Loucy (cell line): ENCODE measurements around the gene BTG4.

Source experiments
- H2AFZ ChIP-seq: fragments of 200-600 bp; sonication (generic); 2 replicates; pipeline ENCODE4 v1.6.0; 2016; ENCODE audit warnings: antibody characterized with exemption, mild to moderate bottlenecking, low read length, moderate library complexity
- H3F3A ChIP-seq: fragments of 200-600 bp; 2 replicates; pipeline ENCODE4 v1.6.0; 2016; ENCODE audit warnings: antibody characterized with exemption, low read depth, mild to moderate bottlenecking
- H3K27me3 ChIP-seq: fragments of 200-600 bp; sonication (generic); 2 replicates; pipeline ENCODE4 v1.6.1; 2014; ENCODE audit warnings: low read length, mild to moderate bottlenecking; ENCODE audit not compliant: insufficient read depth, poor library complexity, severe bottlenecking
- H3K36me3 ChIP-seq: fragments of 200-600 bp; sonication (generic); 2 replicates; pipeline ENCODE4 v1.6.1; 2016; ENCODE audit warnings: low read length; ENCODE audit not compliant: insufficient read depth
- H3K4me1 ChIP-seq: fragments of 200-600 bp; sonication (generic); 2 replicates; pipeline ENCODE4 v1.5.1; 2014; ENCODE audit warnings: low read length, mild to moderate bottlenecking; ENCODE audit not compliant: insufficient read depth, poor library complexity, severe bottlenecking
- H3K4me2 ChIP-seq: fragments of 200-600 bp; sonication (generic); 2 replicates; pipeline ENCODE4 v1.6.0; 2014; ENCODE audit warnings: antibody characterized with exemption, low read length, low read depth, mild to moderate bottlenecking; ENCODE audit not compliant: poor library complexity, severe bottlenecking
- H3K4me3 ChIP-seq: fragments of 200-600 bp; sonication (generic); 2 replicates; pipeline ENCODE4 v1.5.1; 2014; ENCODE audit warnings: low read length, mild to moderate bottlenecking, mixed read lengths; ENCODE audit not compliant: poor library complexity, severe bottlenecking
- H3K79me2 ChIP-seq: fragments of 200-600 bp; sonication (generic); 2 replicates; pipeline ENCODE4 v1.6.1; 2014; ENCODE audit warnings: low read length; ENCODE audit not compliant: insufficient read depth
- H3K9ac ChIP-seq: fragments of 200-600 bp; sonication (generic); 2 replicates; pipeline ENCODE4 v1.6.0; 2014; ENCODE audit warnings: mild to moderate bottlenecking, low read depth, low read length, moderate library complexity; ENCODE audit not compliant: poor library complexity, severe bottlenecking
- H3K9me2 ChIP-seq: fragments of 200-600 bp; sonication (generic); replicated peaks from 2 replicates; pipeline ENCODE4 v1.6.1; 2016; ENCODE audit warnings: low read depth, low read length, mixed read lengths
- H3K9me3 ChIP-seq: fragments of 200-600 bp; sonication (generic); 2 replicates; pipeline ENCODE4 v1.6.1; 2014; ENCODE audit warnings: mild to moderate bottlenecking, antibody characterized with exemption, low read length, low read depth; ENCODE audit not compliant: insufficient read depth
- H4K20me1 ChIP-seq: fragments of 200-600 bp; sonication (generic); 2 replicates; pipeline ENCODE4 v1.6.0; 2014; ENCODE audit warnings: antibody characterized with exemption, low read length, mild to moderate bottlenecking; ENCODE audit not compliant: insufficient read depth, poor library complexity, severe bottlenecking
- EZH2phosphoT487 ChIP-seq: fragments of 200-600 bp; IDR thresholded peaks from 2 replicates; pipeline ENCODE4 v1.6.1; 2018; ENCODE audit warnings: antibody characterized with exemption, mild to moderate bottlenecking, moderate library complexity, borderline replicate concordance
- TF ChIP-seq, protein P1 (sequence below): fragments of 200-600 bp; sonication (generic); conservative IDR thresholded peaks from 2 replicates; pipeline ENCODE4 v1.5.1; 2014; ENCODE audit warnings: mild to moderate bottlenecking, antibody characterized with exemption, low read length

BTG4 gene

DNA sequence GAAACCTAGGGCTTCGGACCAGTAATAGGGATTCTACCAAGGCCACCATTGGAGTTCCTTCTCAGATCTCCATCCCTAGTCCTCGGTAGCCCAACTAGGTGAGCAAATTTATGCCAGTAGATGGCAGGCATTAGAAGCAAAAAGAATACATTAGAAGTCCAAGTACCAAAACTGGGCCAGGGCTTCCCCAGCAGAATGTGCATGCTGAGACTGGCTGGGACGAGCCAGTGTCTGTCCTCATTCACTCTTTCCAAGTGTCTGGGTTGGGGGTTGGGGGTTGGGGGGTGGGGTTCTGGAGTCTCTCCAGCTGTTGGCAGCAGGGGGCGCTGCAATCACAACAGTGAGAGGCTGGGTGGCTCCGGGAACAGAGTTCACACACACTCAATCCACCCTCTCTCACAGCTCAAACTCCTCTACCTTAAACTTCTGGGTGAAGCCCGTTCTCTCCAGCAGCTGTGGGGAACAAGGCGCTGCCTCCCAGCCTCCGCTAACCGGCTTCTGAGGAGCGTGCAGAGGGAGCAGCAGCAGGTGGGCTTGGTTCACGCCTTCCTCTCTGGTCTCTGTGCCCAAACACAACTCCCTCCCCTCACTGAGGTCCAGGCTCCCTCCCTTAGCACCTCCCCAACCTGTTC is 57.5 kb downstream of the BTG4 start:
- Histone ChIP-seq H3K9ac (peak overlapping the region; percentile 9), H3K36me3 (no peaks in the 10 kb centered on the region), H3K27me3 (no peaks in the 10 kb centered on the region), H3K9me2 (no peaks in the 10 kb centered on the region), H3K9me3 (no peaks in the 10 kb centered on the region), H3K79me2 (no peaks in the 10 kb centered on the region), H3K4me1 (peaks cover 5% of the 10 kb centered on the region), H3K4me2 (no peak overlapping the region), H3F3A (no peaks in the 10 kb centered on the region), H4K20me1 (no peaks in the 10 kb centered on the region), H3K4me3 (no peak overlapping the region), H2AFZ (peak overlapping the region; percentile 71)
- TF ChIP-seq, protein P1, sequence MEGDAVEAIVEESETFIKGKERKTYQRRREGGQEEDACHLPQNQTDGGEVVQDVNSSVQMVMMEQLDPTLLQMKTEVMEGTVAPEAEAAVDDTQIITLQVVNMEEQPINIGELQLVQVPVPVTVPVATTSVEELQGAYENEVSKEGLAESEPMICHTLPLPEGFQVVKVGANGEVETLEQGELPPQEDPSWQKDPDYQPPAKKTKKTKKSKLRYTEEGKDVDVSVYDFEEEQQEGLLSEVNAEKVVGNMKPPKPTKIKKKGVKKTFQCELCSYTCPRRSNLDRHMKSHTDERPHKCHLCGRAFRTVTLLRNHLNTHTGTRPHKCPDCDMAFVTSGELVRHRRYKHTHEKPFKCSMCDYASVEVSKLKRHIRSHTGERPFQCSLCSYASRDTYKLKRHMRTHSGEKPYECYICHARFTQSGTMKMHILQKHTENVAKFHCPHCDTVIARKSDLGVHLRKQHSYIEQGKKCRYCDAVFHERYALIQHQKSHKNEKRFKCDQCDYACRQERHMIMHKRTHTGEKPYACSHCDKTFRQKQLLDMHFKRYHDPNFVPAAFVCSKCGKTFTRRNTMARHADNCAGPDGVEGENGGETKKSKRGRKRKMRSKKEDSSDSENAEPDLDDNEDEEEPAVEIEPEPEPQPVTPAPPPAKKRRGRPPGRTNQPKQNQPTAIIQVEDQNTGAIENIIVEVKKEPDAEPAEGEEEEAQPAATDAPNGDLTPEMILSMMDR, result peak; percentile 47
- TF ChIP-seq EZH2phosphoT487, result no peak

DNA sequence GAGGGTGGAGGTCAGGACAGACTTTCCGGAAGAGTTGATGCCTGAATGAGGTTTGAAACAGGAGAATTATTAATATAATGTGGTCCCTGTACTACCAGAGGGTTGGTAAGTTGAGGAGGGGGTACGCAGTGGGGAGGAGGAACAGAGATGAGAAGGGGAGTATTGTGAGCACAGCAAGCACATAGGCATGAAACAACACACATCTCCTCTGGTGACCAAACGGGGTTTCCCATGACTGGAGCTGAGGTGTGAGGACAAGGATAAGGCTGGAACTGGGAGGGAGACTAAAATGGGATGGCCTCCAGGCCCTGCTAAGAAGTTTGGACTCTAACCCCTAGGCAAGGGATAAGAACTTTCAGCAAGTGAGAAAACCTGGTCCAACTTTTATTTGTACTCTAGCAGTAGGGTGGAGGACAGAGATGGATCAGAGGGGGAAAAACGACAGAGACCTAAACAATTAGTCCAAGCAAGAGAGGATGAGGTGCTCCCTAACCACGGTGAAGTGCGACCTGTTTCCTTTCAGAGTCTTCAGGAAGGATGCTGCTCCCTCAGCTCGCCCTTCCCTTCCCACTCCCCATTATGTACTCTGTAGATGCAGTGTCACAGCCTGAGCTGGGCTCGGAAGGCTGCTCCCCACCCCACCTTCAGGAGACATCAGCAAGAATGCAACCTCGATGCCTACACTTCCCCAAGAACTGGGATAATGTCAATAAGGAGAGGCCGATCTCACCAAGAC is 59.2 kb downstream of the BTG4 start:
- Histone ChIP-seq H3K9me2 (no peaks in the 10 kb centered on the region), H3K9ac (no peak overlapping the region)
- TF ChIP-seq, protein P1, result no peak

DNA sequence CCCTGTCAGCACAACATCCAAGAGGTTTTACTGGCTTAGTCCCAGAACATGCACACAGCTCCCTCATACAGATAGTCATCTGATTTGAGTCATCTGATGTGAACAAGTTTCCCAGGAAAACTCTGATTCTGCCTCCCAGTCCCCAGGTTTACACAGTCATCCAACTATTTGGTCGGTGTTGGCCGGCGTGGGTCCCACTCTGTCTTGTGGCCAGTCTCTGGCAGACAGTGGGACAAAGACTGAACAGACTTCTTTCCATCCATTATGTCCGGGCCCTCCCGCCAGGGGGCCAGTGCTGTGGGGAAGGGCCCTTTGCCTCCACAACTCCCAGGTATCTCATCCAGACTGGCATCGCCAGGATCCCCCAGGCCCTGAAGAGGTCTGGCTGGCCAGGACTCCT is 60.0 kb downstream of the BTG4 start:
- H3K9ac ChIP-seq, result no peak overlapping the region
- H3F3A ChIP-seq, result no peaks in the 10 kb centered on the region
- H3K4me2 ChIP-seq, result no peak overlapping the region
- H3K4me1 ChIP-seq, result peaks cover 12% of the 10 kb centered on the region
- no peaks in the 10 kb centered on the region for H3K36me3 ChIP-seq
- no peak overlapping the region for H2AFZ ChIP-seq
- no peaks in the 10 kb centered on the region for H4K20me1 ChIP-seq
- H3K9me2 ChIP-seq, result no peaks in the 10 kb centered on the region
- no peak for TF ChIP-seq EZH2phosphoT487
- TF ChIP-seq, protein P1, result no peak
- H3K27me3 ChIP-seq, result no peaks in the 10 kb centered on the region
- no peak overlapping the region for H3K4me3 ChIP-seq
- H3K9me3 ChIP-seq, result no peaks in the 10 kb centered on the region
- no peaks in the 10 kb centered on the region for H3K79me2 ChIP-seq

More for the DNA sequence above, 59.2 kb downstream of the BTG4 start:
- Histone ChIP-seq H2AFZ (no peak overlapping the region), H3K79me2 (no peaks in the 10 kb centered on the region), H3K9me3 (no peaks in the 10 kb centered on the region), H3K4me1 (peaks cover 9% of the 10 kb centered on the region), H4K20me1 (no peaks in the 10 kb centered on the region), H3K27me3 (no peaks in the 10 kb centered on the region), H3K4me3 (no peak overlapping the region), H3K4me2 (no peak overlapping the region), H3F3A (no peaks in the 10 kb centered on the region), H3K36me3 (no peaks in the 10 kb centered on the region)
